ENCODE results near the gene PRKD2. TPM values are rescaled to one million over a fixed set of nuclear protein-coding genes. Genes with fewer than 3 reads are reported as not detected.
A peak's percentile ranks its signal among the peaks of the same experiment; 100 is the strongest.

PRKD2 gene
- total RNA-seq (10 to 100 TPM in 8 of 9 donors, 1 to 10 TPM in 1; 7.7 to 37.0 (median 23.7) TPM), polyA plus RNA-seq (10 to 100 TPM in 2 of 3 donors, 1 to 10 TPM in 1; 6.8 to 77.1 (median 53.7) TPM)
- long read RNA-seq, donor 1 = 0 reads
- long read RNA-seq, donor 2 = 0 reads
- long read RNA-seq, donor 3, partial matches to known transcripts = 0 of 1 reads
- long read RNA-seq, donor 3, other reads (novel, unspliced or antisense) = 0 of 1 reads
- long read RNA-seq, donor 4, partial matches to known transcripts = 3 of 3 reads
- long read RNA-seq, donor 4, other reads (novel, unspliced or antisense) = 0 of 3 reads
- long read RNA-seq, donor 5, transcript PRKD2-202 (19 exons, 3,321 nt) = minor isoform, 5 of 39 reads
- long read RNA-seq, donor 5, transcript PRKD2-201 (18 exons, 3,070 nt) = major isoform, 20 of 39 reads
- long read RNA-seq, donor 5, partial matches to known transcripts = 5 of 39 reads
- long read RNA-seq, donor 5, other reads (novel, unspliced or antisense) = 6 of 39 reads
- long read RNA-seq, donor 6, partial matches to known transcripts = 2 of 3 reads
- long read RNA-seq, donor 6, other reads (novel, unspliced or antisense) = 1 of 3 reads
- long read RNA-seq, donor 7, partial matches to known transcripts = 0 of 1 reads
- long read RNA-seq, donor 7, other reads (novel, unspliced or antisense) = 0 of 1 reads
- long read RNA-seq, donor 8, partial matches to known transcripts = 0 of 1 reads
- long read RNA-seq, donor 8, other reads (novel, unspliced or antisense) = 0 of 1 reads
- long read RNA-seq, donor 9, partial matches to known transcripts = 0 of 1 reads
- long read RNA-seq, donor 9, other reads (novel, unspliced or antisense) = 0 of 1 reads
- long read RNA-seq, donor 10 = 0 reads

- H3K9me3 ChIP-seq (replicated peaks in 1 of 3) = no peaks in the 10 kb centered on the region
- peak; percentile 86 to 94 (median 91) for DNase-seq
- TF ChIP-seq CTCF (IDR thresholded peaks at IDR 0.05) (no peak), POLR2A (IDR thresholded peaks at IDR 0.05) (no peak)
- intact Hi-C loops (cut with DNase I) = no loop called here
- H3K27ac ChIP-seq = peak within 1 kb of the TSS; percentile 41 to 95 (median 78)
- H3K27me3 ChIP-seq = no peaks in the 10 kb centered on the region
- 0 to 1% (median 0%) methylated on average over 2 to 52 of the region's 52 CpGs for WGBS, 4 donors
- H3K4me1 ChIP-seq (replicated peaks in 1 of 2) = peaks cover 18 to 25% of the 10 kb centered on the region in 2 donors
- H3K36me3 ChIP-seq (replicated peaks in 1 of 2) = peaks cover 0 to 24% of the 10 kb centered on the region in 2 donors
- H3K4me3 ChIP-seq = peak within 1 kb of the TSS; percentile 73 to 87 (median 82)
These were observed at the start of gene PRKD2 for GRCh38 chr19:46717034-46717715. TSS of gene PRKD2 (minus strand) at chr19:46717114. CDS start at chr19:46716370, 744 bp downstream.

- peak in 6 of 7 donors; percentile 66 to 83 (median 74) for DNase-seq
- no peaks in the 10 kb centered on the region for H3K4me1 ChIP-seq (replicated peaks in 1 of 2)
- H3K27ac ChIP-seq = no peak overlapping the region
- no peaks in the 10 kb centered on the region for H3K9me3 ChIP-seq (replicated peaks in 1 of 3)
- TF ChIP-seq CTCF (IDR thresholded peaks at IDR 0.05) (no peak), POLR2A (IDR thresholded peaks at IDR 0.05) (no peak)
- no peaks in the 10 kb centered on the region for H3K36me3 ChIP-seq (replicated peaks in 1 of 2)
- WGBS, 4 donors = 41 to 55% (median 45%) methylated on average over 11 of the region's 11 CpGs
- intact Hi-C loops (cut with DNase I) = loop anchor here in 1 of 2 donors (10.0 kb wide), 1 partner anchor 230 kb away; no protein-coding TSS in a partner anchor
- H3K27me3 ChIP-seq = no peaks in the 10 kb centered on the region
- H3K4me3 ChIP-seq = no peak overlapping the region
These were observed 47.9 kb upstream of the PRKD2 start for GRCh38 chr19:46764817-46765291.

- no peak for DNase-seq
- Histone ChIP-seq H3K27me3 (no peaks in the 10 kb centered on the region), H3K4me3 (no peak overlapping the region), H3K36me3 (replicated peaks in 1 of 2) (no peaks in the 10 kb centered on the region), H3K9me3 (replicated peaks in 1 of 3) (no peaks in the 10 kb centered on the region), H3K27ac (no peak overlapping the region), H3K4me1 (replicated peaks in 1 of 2) (no peaks in the 10 kb centered on the region)
- WGBS, 4 donors = 74 to 83% (median 76%) methylated on average over 6 of the region's 6 CpGs
- intact Hi-C loops (cut with DNase I) = loop anchor here in 1 of 2 donors (10.0 kb wide), 1 partner anchor 232 kb away; no protein-coding TSS in a partner anchor
- TF ChIP-seq POLR2A (IDR thresholded peaks at IDR 0.05) (no peak), CTCF (IDR thresholded peaks at IDR 0.05) (no peak)
These were observed 45.5 kb upstream of the PRKD2 start for GRCh38 chr19:46762245-46762890.

Data from adrenal gland (tissue), 19 donors.